Liver (tissue), 9 donors: ENCODE measurements around the gene SCAF8. TPM values are rescaled to one million over a fixed set of nuclear protein-coding genes. Genes with fewer than 3 reads are reported as not detected.

ENCODE experiments used
- DNase-seq: peaks from one replicate; pipeline ENCODE4 v3.0.0-alpha.2; 2017; ENCODE audit warnings: low spot score
- H3K27ac ChIP-seq, 2 donors: one replicate each; pipeline ENCODE4 v1.7.0; 2013; ENCODE audit warnings: inconsistent platforms in 2 of 2, low read length in 2 of 2, control low read depth in 1 of 2, low read depth in 1 of 2, mild to moderate bottlenecking in 1 of 2
- H3K27me3 ChIP-seq, 4 donors: one replicate each; pipeline versions ENCODE4 v1.6.1 to v1.7.0; 2013; ENCODE audit warnings: low read length in 3 of 4, inconsistent platforms in 1 of 4, mild to moderate bottlenecking in 1 of 4, moderate library complexity in 1 of 4; ENCODE audit not compliant: control insufficient read depth in 4 of 4, insufficient read depth in 4 of 4
- H3K36me3 ChIP-seq, 4 donors: one replicate each; pipeline versions ENCODE4 v1.6.1 to v1.7.0; 2013; ENCODE audit warnings: low read length in 3 of 4, mild to moderate bottlenecking in 3 of 4, low read depth in 1 of 4, moderate library complexity in 1 of 4; ENCODE audit not compliant: control insufficient read depth in 4 of 4, insufficient read depth in 3 of 4
- H3K4me1 ChIP-seq, 4 donors: one replicate each; pipeline versions ENCODE4 v1.6.1 to v1.7.0; 2013; ENCODE audit warnings: low read length in 3 of 4, mild to moderate bottlenecking in 3 of 4, moderate library complexity in 1 of 4; ENCODE audit not compliant: control insufficient read depth in 4 of 4, insufficient read depth in 4 of 4
- H3K4me3 ChIP-seq, 3 donors: one replicate each; pipeline versions ENCODE4 v1.6.1 to v1.7.0; 2013; ENCODE audit warnings: low read length in 3 of 3, control low read depth in 1 of 3, low read depth in 1 of 3, mild to moderate bottlenecking in 1 of 3
- H3K9ac ChIP-seq, 2 donors: one replicate each; pipeline ENCODE4 v1.7.0; 2013; ENCODE audit warnings: low read length in 2 of 2, mild to moderate bottlenecking in 2 of 2, moderate library complexity in 2 of 2, control low read depth in 1 of 2, low read depth in 1 of 2
- H3K9me3 ChIP-seq, 4 donors: one replicate each; pipeline versions ENCODE4 v1.6.1 to v1.7.0; 2013; ENCODE audit warnings: low read length in 3 of 4; ENCODE audit not compliant: control insufficient read depth in 4 of 4
- EGR1 ChIP-seq, 2 donors: IDR thresholded peaks; 2 replicates each; pipeline ENCODE4 v1.6.1; 2016 to 2018; ENCODE audit warnings: antibody characterized with exemption in 2 of 2, low read depth in 2 of 2
- FOXA1 ChIP-seq: IDR thresholded peaks from 2 replicates; pipeline ENCODE4 v1.6.1; 2016; ENCODE audit warnings: antibody characterized with exemption
- FOXA2 ChIP-seq: IDR thresholded peaks from 2 replicates; pipeline ENCODE4 v1.6.1; 2016; ENCODE audit warnings: antibody characterized with exemption
- GABPA ChIP-seq, 2 donors: IDR thresholded peaks in 1 of 2; conservative IDR thresholded peaks in 1 of 2; 2 replicates each; pipeline ENCODE4 v1.6.1; 2016; ENCODE audit warnings: antibody characterized with exemption in 2 of 2, mild to moderate bottlenecking in 1 of 2, moderate library complexity in 1 of 2
- HNF4A ChIP-seq, 2 donors: conservative IDR thresholded peaks; 2 replicates each; pipeline ENCODE4 v1.6.1; 2016; ENCODE audit warnings: antibody characterized with exemption in 2 of 2, mild to moderate bottlenecking in 2 of 2
- HNF4G ChIP-seq: IDR thresholded peaks from 2 replicates; pipeline ENCODE4 v1.6.1; 2016; ENCODE audit warnings: antibody characterized with exemption
- JUND ChIP-seq, 2 donors: IDR thresholded peaks; 2 replicates each; pipeline ENCODE4 v1.6.1; 2016; ENCODE audit warnings: antibody characterized with exemption in 2 of 2
- NR2F2 ChIP-seq: IDR thresholded peaks from 2 replicates; pipeline ENCODE4 v1.6.1; 2016; ENCODE audit warnings: antibody characterized with exemption
- RAD21 ChIP-seq, 2 donors: IDR thresholded peaks; 2 replicates each; pipeline ENCODE4 v1.6.1; 2016; ENCODE audit warnings: antibody characterized with exemption in 2 of 2, mild to moderate bottlenecking in 2 of 2
- RXRA ChIP-seq, 2 donors: IDR thresholded peaks; 2 replicates each; pipeline ENCODE4 v1.6.1; 2017 to 2018; ENCODE audit warnings: antibody characterized with exemption in 2 of 2, mild to moderate bottlenecking in 1 of 2
- SP1 ChIP-seq: IDR thresholded peaks from 2 replicates; pipeline ENCODE4 v1.6.1; 2018; ENCODE audit warnings: antibody characterized with exemption, mild to moderate bottlenecking
- TAF1 ChIP-seq: conservative IDR thresholded peaks from 2 replicates; pipeline ENCODE4 v1.6.1; 2016; ENCODE audit warnings: antibody characterized with exemption, mild to moderate bottlenecking
- YY1 ChIP-seq: IDR thresholded peaks from 2 replicates; pipeline ENCODE4 v1.6.1; 2016; ENCODE audit warnings: antibody characterized with exemption, mild to moderate bottlenecking
- WGBS: extraction: QIAGEN DNeasy Blood & Tissue Kit; methylation state at CpG from one replicate; pipeline ENCODE4 v1.1.7; 2013; 5-methylcytosine and 5-hydroxymethylcytosine counted together
- polyA plus RNA-seq, 2 donors: library from polyadenylated mRNA; stranded (reverse) in 1 of 2; unstranded in 1 of 2; fragments of 200-250 nt in 1 of 2; fragments of >200 nt in 1 of 2; fragmentation: Nextera tagmentation in 1 of 2; extraction: Ambion mirVana in 1 of 2; gene quantifications; one replicate each; pipeline versions ENCODE4 v1.2.1 to v1.2.3, GENCODE V29; 2013 to 2015
- total RNA-seq, 2 donors: library from RNA; depleted of rRNA; stranded (reverse); fragments of >200 nt; gene quantifications; one replicate each; pipeline ENCODE4 v1.2.3, GENCODE V29; 2014
- TF ChIP-seq, protein P1 (sequence below): IDR thresholded peaks from 2 replicates; pipeline ENCODE4 v1.6.1; 2016; ENCODE audit warnings: antibody characterized with exemption
- TF ChIP-seq, protein P2 (sequence below): IDR thresholded peaks from 2 replicates; pipeline ENCODE4 v1.6.1; 2016; ENCODE audit warnings: antibody characterized with exemption, mild to moderate bottlenecking
- TF ChIP-seq, protein P3 (sequence below): IDR thresholded peaks from 2 replicates; pipeline ENCODE4 v1.6.1; 2016; ENCODE audit warnings: antibody characterized with exemption
- TF ChIP-seq, protein P4 (sequence below): IDR thresholded peaks from 2 replicates; pipeline ENCODE4 v1.6.1; 2016; ENCODE audit warnings: antibody characterized with exemption
- TF ChIP-seq, protein P5 (sequence below): fragments of 150-350 bp; IDR thresholded peaks from 2 replicates; pipeline ENCODE4 v1.5.1; 2017; ENCODE audit warnings: improper control_type of control experiment, low read depth, low read length; ENCODE audit not compliant: missing input control
- donor health status: healthy.
- donor health status: healthy.
- donor health status: healthy.
- donor health status: healthy.
- donor health status: healthy.

SCAF8 gene
- total and polyA plus RNA-seq, 4 donors: 5.9 to 22.3 (median 12.5) TPM

DNA sequence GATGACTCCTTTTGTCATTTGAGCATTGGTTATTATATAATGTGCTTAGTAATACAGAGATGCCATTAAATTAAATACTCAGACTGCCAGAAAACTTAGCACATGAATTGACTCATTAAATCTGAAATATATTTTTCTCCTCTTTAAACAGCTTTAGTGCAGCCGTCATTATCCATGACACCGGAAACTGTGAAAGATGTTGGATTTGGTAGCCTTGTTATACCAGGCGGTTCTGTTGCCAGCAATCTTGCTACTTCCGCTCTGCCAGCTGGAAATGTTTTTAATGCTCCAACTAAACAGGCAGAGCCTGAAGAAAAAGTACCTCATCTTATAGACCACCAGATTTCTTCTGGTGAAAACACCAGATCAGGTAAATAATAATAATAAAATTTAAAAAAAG is 97.6 kb downstream of the SCAF8 start:
- no peaks in the 10 kb centered on the region for H3K27me3 ChIP-seq
- no peak for DNase-seq
- no peak overlapping the region for H3K4me3 ChIP-seq
- H3K9ac ChIP-seq: no peak overlapping the region
- WGBS: 97% methylated on average over 4 of the region's 4 CpGs
- no peaks in the 10 kb centered on the region for H3K4me1 ChIP-seq
- no peak overlapping the region for H3K27ac ChIP-seq
- TF ChIP-seq EGR1 (IDR thresholded peaks at IDR 0.05; ENCODE audit: low read depth in 2 of 2) (no peak), YY1 (no peak), FOXA2 (no peak), SP1 (no peak), RXRA (IDR thresholded peaks at IDR 0.05) (no peak), FOXA1 (no peak), RAD21 (IDR thresholded peaks at IDR 0.05) (no peak), TAF1 (no peak), JUND (IDR thresholded peaks at IDR 0.05) (no peak), HNF4A (conservative IDR thresholded peaks at IDR 0.05) (no peak), HNF4G (no peak), GABPA (IDR thresholded peaks at IDR 0.05 in 1 of 2, conservative IDR thresholded peaks at IDR 0.05 in 1 of 2) (no peak), NR2F2 (no peak)
- TF ChIP-seq, protein P1, sequence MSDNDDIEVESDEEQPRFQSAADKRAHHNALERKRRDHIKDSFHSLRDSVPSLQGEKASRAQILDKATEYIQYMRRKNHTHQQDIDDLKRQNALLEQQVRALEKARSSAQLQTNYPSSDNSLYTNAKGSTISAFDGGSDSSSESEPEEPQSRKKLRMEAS: no peak
- TF ChIP-seq, protein P2, sequence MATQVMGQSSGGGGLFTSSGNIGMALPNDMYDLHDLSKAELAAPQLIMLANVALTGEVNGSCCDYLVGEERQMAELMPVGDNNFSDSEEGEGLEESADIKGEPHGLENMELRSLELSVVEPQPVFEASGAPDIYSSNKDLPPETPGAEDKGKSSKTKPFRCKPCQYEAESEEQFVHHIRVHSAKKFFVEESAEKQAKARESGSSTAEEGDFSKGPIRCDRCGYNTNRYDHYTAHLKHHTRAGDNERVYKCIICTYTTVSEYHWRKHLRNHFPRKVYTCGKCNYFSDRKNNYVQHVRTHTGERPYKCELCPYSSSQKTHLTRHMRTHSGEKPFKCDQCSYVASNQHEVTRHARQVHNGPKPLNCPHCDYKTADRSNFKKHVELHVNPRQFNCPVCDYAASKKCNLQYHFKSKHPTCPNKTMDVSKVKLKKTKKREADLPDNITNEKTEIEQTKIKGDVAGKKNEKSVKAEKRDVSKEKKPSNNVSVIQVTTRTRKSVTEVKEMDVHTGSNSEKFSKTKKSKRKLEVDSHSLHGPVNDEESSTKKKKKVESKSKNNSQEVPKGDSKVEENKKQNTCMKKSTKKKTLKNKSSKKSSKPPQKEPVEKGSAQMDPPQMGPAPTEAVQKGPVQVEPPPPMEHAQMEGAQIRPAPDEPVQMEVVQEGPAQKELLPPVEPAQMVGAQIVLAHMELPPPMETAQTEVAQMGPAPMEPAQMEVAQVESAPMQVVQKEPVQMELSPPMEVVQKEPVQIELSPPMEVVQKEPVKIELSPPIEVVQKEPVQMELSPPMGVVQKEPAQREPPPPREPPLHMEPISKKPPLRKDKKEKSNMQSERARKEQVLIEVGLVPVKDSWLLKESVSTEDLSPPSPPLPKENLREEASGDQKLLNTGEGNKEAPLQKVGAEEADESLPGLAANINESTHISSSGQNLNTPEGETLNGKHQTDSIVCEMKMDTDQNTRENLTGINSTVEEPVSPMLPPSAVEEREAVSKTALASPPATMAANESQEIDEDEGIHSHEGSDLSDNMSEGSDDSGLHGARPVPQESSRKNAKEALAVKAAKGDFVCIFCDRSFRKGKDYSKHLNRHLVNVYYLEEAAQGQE: no peak
- TF ChIP-seq, protein P3, sequence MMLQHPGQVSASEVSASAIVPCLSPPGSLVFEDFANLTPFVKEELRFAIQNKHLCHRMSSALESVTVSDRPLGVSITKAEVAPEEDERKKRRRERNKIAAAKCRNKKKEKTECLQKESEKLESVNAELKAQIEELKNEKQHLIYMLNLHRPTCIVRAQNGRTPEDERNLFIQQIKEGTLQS: no peak
- TF ChIP-seq, protein P4, sequence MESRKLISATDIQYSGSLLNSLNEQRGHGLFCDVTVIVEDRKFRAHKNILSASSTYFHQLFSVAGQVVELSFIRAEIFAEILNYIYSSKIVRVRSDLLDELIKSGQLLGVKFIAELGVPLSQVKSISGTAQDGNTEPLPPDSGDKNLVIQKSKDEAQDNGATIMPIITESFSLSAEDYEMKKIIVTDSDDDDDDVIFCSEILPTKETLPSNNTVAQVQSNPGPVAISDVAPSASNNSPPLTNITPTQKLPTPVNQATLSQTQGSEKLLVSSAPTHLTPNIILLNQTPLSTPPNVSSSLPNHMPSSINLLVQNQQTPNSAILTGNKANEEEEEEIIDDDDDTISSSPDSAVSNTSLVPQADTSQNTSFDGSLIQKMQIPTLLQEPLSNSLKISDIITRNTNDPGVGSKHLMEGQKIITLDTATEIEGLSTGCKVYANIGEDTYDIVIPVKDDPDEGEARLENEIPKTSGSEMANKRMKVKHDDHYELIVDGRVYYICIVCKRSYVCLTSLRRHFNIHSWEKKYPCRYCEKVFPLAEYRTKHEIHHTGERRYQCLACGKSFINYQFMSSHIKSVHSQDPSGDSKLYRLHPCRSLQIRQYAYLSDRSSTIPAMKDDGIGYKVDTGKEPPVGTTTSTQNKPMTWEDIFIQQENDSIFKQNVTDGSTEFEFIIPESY: no peak
- TF ChIP-seq, protein P5, sequence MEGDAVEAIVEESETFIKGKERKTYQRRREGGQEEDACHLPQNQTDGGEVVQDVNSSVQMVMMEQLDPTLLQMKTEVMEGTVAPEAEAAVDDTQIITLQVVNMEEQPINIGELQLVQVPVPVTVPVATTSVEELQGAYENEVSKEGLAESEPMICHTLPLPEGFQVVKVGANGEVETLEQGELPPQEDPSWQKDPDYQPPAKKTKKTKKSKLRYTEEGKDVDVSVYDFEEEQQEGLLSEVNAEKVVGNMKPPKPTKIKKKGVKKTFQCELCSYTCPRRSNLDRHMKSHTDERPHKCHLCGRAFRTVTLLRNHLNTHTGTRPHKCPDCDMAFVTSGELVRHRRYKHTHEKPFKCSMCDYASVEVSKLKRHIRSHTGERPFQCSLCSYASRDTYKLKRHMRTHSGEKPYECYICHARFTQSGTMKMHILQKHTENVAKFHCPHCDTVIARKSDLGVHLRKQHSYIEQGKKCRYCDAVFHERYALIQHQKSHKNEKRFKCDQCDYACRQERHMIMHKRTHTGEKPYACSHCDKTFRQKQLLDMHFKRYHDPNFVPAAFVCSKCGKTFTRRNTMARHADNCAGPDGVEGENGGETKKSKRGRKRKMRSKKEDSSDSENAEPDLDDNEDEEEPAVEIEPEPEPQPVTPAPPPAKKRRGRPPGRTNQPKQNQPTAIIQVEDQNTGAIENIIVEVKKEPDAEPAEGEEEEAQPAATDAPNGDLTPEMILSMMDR: no peak
- H3K9me3 ChIP-seq: no peaks in the 10 kb centered on the region
- H3K36me3 ChIP-seq: peaks cover 8 to 32% (median 22%) of the 10 kb centered on the region in 4 donors
